ENCODE data around the gene SLCO3A1. TPM values are rescaled to one million over a fixed set of nuclear protein-coding genes. Genes with fewer than 3 reads are reported as not detected.
A peak's percentile ranks its signal among the peaks of the same experiment; 100 is the strongest.

The SLCO3A1 gene
- total RNA-seq, 1 experiment from 2014 or later: 5.9 TPM

DNA sequence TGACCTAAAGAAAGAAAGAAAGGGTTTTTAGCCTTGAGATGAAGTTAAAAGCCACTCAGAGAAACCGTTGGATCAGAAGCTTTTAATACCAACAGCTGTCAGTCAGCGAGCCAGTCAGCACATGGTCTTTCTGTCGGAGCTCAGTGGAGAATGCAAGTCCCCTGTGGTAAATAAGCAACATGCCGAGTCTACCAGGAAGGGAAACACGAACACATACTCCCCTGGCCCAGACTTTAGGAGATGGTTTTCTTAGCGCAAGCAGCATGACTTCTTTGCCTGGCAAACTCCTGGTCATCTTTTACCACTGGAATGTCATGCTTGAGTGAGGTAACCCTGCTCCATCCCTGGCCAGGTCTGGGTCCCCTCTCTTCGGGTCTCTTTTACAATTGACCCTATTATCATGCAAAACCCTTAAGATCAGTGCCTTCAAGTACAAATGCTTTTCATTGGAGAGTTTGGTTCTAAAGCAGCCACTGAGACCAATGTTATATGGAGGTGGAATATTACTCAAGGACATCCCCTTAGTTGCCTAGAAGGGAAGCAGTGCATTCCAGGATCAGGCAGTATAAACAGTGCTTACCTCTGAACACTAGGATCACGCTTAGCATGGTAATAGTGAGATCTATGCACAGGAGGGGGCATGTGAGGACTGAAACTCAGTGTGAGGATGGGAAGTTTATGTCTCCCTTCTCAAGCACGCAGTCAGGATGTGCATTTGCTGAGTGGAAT, 28.2 kb downstream of the SLCO3A1 start:
- DNase-seq (ENCODE audit: low read depth): peak; percentile 5

GRCh38 chr15:91882858-91883586, 29.5 kb downstream of the SLCO3A1 start:
- peak; percentile 64 for DNase-seq (ENCODE audit: low read depth)

GRCh38 chr15:91884606-91885005, 31.1 kb downstream of the SLCO3A1 start:
- DNase-seq (ENCODE audit: low read depth): no peak

DNA sequence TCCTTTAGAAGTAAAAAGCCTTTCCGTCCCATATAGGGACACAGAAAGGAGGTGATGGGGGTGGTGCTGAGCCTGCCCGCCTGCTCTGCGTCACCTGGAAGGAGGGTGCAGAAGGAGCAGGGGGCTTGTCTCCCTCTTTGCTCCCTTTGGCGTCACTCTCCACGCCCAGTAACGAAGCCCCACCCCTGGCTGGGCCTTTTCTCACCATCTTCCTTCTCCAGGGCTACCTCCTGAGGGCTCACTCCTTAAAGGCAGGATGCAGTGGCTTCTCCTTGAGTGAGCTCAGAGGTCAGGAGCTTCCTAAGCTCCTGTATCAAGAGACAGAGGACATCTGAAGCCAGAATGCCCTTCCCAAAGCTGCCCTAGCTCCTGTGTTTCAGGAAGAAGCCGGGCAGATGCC, 31.5 kb downstream of the SLCO3A1 start:
- DNase-seq (ENCODE audit: low read depth): no peak

DNA sequence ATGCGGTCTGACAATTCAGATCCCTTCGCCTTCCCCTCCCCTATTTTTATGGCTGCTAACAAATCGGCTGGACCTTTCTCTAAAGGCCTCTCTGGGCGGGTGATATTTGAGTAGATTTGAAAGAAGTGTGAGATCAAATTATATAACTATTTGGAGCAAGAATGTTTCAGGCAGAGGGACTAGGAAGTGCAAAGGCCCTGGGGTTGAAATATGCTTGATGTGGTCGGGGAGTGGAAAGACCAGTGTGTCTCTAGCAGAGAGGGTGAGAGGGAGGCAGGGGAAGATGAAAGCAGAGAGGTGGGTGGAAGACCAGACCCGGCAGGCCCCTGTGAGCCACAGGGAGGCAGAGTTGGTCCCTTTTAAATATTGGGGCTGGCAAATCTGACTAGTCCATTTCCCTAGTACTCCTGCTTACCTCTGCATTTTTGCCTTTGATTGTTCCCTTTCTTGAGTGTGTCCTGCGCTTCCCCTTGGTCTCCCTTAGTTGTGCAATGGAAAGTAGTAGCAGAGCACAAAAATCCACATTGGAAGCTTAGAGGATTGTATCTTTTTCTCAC, 32.3 kb downstream of the SLCO3A1 start:
- DNase-seq (ENCODE audit: low read depth): no peak

DNA sequence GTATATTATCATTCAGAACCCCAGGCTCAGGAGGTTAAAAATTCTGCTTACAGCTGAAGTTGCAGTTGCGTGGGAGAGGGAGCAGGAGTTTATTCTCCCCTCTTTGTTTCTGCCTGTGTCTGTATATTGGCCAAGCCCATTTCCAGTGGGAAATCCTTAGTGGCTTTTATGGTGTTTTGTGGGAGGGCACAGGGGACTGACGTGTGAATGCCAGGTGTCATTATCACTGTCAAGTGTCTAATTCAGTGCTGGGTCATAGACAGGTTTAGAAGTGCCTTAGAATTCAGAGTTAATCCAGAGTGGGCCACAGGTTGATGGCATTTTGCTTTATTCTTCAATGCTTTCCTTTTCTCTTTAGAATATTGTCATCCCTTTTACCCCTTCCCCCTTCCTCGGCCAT, 33.4 kb downstream of the SLCO3A1 start:
- no peak for DNase-seq (ENCODE audit: low read depth)

DNA sequence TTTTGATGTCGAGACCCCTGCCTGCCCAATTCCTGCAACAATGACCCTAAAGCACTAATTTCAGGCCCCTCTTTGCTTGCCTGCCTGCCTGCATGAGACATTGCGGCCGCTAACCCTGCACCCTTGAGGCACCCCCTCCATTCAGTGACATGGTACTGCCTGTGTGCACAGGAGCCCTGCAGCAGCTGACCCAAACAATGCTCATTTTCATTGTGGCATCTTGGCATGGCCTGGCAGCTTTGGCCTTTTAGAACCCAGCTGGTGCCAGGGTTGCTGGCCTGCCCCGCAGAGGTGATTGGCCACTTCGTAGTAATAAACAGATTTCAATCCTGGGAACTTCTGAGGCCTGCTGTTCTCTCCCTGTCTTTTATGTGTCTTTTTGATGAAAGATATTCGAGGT, 33.8 kb downstream of the SLCO3A1 start:
- DNase-seq (ENCODE audit: low read depth): no peak

DNA sequence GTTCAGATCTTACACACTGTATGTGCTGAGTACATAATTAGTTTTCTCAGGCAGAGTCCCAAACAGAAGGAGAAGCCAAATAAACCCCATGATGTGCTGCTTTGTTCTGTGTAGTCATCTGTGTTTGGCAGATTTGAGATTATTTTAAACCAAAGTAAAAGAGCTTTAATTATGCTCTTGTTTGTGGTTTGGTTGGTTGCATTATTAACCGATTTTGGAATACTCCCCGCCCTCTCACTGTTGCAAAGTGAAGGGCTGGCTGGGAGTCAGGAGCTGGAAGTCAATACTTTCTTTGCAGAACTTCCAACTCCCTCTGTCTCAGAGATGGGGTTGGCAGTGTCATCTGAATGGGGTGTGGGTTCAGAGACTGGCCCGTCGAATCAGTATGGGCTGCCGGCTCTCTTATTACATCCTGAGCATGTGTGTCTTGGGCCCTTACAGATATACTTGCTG, 34.4 kb downstream of the SLCO3A1 start:
- peak; percentile 11 for DNase-seq (ENCODE audit: low read depth)

DNA sequence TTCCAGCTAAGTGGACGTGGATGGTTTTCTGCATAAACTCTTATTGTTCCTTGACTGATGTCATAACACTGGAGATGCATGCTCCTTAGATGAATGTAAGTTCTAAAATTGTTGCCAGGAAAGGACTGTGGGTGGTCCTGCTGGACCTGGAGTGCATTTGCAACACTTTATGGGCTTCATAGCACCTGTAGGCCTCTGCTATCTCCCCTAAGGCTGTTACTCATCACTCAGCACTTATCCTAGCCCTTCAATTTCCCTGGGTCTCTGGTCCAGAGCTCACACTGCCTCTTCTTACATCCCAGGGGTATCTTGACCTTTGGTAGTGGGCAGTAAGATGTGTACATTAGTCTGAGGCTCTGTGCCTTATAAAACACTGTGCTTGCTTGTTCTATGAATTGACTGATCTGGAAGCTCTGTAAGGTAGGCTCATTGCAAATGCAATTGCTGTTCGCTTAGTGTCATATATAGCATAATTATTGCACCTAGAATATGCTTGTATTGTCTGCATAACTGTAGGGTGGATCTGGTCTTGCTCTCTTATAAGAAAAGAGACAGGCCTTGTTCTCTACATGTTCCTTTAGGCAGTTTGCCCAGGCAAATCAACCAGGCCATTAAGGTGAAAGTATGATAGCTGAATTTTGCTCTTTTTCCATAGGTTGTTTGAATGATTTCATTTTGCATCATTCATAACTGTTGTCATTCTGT, 35.8 kb downstream of the SLCO3A1 start:
- no peak for DNase-seq (ENCODE audit: low read depth)

DNA sequence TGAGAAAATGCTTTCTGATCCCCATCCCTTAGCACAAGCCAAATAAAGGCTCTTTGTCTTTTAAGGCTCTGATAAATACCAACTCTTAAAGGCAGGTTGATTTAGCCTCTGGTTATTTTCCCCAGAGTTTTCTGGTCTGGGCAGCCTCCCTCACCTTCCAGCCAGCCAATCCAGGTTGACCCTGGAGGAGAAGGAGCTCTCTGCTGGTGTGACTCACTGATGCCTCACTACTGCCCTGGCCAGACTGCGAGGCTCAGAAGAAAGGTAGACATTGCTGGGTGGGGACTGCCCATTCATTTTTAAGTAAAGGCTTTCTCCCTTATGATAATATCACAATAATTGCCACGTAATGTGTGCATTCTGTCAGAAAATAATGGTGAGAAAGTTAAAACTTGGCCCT, 37.1 kb downstream of the SLCO3A1 start:
- DNase-seq (ENCODE audit: low read depth): peak; percentile 88

DNA sequence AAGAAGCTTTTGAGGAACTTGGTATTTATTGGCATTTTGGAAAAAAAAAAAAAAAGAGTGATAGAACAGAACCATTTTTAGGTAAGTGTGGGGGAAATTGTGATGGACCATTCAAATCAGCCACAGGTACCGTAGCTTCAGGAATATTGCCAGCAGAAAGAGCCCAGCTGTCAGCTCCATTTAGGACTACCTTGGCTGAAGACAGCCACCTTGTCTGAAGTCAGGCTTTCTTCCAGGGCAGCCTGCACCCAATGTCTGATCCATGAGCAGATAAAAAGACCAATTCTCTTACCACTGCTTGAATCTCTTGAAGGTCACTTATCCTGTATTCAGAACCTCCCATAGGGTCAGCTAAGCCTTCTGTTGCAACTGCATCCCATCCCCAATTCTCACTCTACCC, 37.6 kb downstream of the SLCO3A1 start:
- no peak for DNase-seq (ENCODE audit: low read depth)

GRCh38 chr15:91891788-91892345, 38.4 kb downstream of the SLCO3A1 start:
- no peak for DNase-seq (ENCODE audit: low read depth)

DNA sequence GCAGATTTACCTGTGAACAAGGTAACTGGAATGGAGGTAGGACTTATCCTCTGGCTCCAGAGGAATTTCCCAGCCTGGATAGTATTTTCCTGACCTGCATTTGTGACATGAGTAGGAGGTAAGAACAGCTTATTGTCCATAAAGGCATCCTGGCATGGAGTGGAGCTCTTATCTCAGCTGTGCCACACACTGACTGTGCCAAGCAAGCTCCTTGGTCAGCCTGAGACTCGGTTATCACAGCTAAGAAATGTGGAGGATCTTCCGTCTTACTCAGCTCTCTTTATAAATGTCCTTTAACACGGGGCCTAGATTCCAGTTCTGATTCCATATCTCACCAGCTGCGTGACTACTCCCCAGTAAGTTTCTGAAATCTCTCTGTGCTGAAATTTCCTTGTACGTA, 38.9 kb downstream of the SLCO3A1 start:
- DNase-seq (ENCODE audit: low read depth): no peak

- DNase-seq (ENCODE audit: low read depth): no peak
These were observed 41.1 kb downstream of the SLCO3A1 start for GRCh38 chr15:91894606-91895005.

- DNase-seq (ENCODE audit: low read depth): no peak
These were observed 41.5 kb downstream of the SLCO3A1 start for GRCh38 chr15:91895051-91895450.

- DNase-seq (ENCODE audit: low read depth): no peak
These were observed 43.0 kb downstream of the SLCO3A1 start for GRCh38 chr15:91896341-91897055.

- no peak for DNase-seq (ENCODE audit: low read depth)
These were observed 44.3 kb downstream of the SLCO3A1 start for GRCh38 chr15:91897585-91898372.

- DNase-seq (ENCODE audit: low read depth): no peak
These were observed 45.3 kb downstream of the SLCO3A1 start for GRCh38 chr15:91898843-91899242.

GRCh38 chr15:91904942-91905341, 51.4 kb downstream of the SLCO3A1 start:
- DNase-seq (ENCODE audit: low read depth): no peak

DNA sequence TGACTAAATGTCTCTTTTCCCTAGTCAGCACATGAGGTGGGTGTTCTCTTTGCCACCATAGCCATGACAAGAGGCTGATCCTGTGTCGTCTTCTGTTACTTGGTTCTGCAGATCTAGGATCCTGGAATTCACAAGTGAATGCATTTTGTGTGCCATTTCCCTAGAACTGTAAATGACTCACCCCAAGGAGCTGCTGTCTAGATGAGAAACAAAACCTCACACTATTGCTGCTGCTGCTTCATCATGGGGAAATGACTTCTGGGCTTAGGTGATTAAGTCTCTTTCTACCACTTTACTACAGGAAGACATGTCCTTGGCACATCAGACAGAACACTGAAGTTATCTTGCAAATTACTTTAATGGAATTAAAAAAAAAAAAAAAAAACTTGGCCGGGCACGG, 54.9 kb downstream of the SLCO3A1 start:
- peak; percentile 80 for DNase-seq (ENCODE audit: low read depth)

DNA sequence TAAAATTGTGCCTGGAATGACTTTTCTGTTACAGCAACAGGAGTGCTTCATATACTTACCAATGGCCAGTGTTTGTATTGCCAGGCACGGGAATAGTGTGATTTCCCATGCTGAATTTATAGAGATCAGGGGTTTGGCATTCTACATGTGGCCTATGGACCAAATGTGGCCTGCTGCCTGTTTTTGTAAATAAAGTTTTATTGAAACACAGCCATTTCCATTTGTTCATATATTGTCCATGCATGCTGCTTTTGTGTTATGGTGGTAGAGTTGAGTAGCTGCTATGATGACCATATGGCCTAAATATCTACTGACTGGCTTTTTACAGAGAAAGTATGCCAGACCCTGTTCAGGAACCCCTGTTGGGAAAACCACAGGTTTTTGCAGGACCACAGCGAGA, 55.6 kb downstream of the SLCO3A1 start:
- DNase-seq (ENCODE audit: low read depth): no peak

Measured in M059J (cell line).